GM19468 (cell line): ENCODE measurements around the gene BAK1.

Experiments used
- ATAC-seq: cut with Tn5 transposase; IDR thresholded peaks from one replicate; pipeline ENCODE4 v1.9.1; 2021; ENCODE audit warnings: mild to moderate bottlenecking, moderate library complexity, moderate number of reproducible peaks; ENCODE audit not compliant: unreplicated experiment; ENCODE audit errors: extremely low read depth

The BAK1 gene

GRCh38 chr6:33589392-33589730 lies 9.3 kb upstream of the BAK1 start:
- no peak for ATAC-seq

GRCh38 chr6:33588894-33589293 lies 8.8 kb upstream of the BAK1 start:
- no peak for ATAC-seq

GRCh38 chr6:33587529-33587928 lies 7.5 kb upstream of the BAK1 start:
- no peak for ATAC-seq

GRCh38 chr6:33586108-33586640 lies 6.1 kb upstream of the BAK1 start:
- no peak for ATAC-seq

GRCh38 chr6:33585403-33586107 lies 5.5 kb upstream of the BAK1 start:
- no peak for ATAC-seq

GRCh38 chr6:33584700-33585402 lies 4.8 kb upstream of the BAK1 start:
- ATAC-seq = no peak

GRCh38 chr6:33583591-33584155 lies 3.6 kb upstream of the BAK1 start:
- no peak for ATAC-seq

- no peak for ATAC-seq
Observed at GRCh38 chr6:33581186-33581585, 1.1 kb upstream of the BAK1 start.

- no peak for ATAC-seq
Observed at GRCh38 chr6:33578588-33579011, 1.5 kb downstream of the BAK1 start.

GRCh38 chr6:33578164-33578563 lies 1.9 kb downstream of the BAK1 start:
- no peak for ATAC-seq

GRCh38 chr6:33577718-33578117 lies 2.4 kb downstream of the BAK1 start:
- ATAC-seq = no peak

GRCh38 chr6:33577106-33577535 lies 3.0 kb downstream of the BAK1 start:
- ATAC-seq = no peak

- no peak for ATAC-seq
Observed at GRCh38 chr6:33576668-33577067, 3.4 kb downstream of the BAK1 start.

- ATAC-seq = no peak
Observed at GRCh38 chr6:33575211-33575610, 4.9 kb downstream of the BAK1 start.

- ATAC-seq = no peak
Observed at GRCh38 chr6:33571637-33572316, 8.3 kb downstream of the BAK1 start.

GRCh38 chr6:33570806-33571636 lies 9.1 kb downstream of the BAK1 start:
- peak; percentile 79 for ATAC-seq

GRCh38 chr6:33568826-33569570 lies 11.1 kb downstream of the BAK1 start:
- no peak for ATAC-seq

GRCh38 chr6:33567836-33568235 lies 12.2 kb downstream of the BAK1 start:
- ATAC-seq = no peak
